Mesenchymal stem cell (in vitro differentiated cells and primary cell): ENCODE results near the gene ITK.

Experiments used
- DNase-seq: peaks from one replicate; pipeline ENCODE4 v3.0.0-alpha.2; 2013
- H2AFZ ChIP-seq: one replicate; pipeline ENCODE4 v1.6.1; 2013; ENCODE audit warnings: low read depth, mild to moderate bottlenecking, control low read depth, inconsistent platforms, low read length, moderate library complexity
- H2AK5ac ChIP-seq: 2 replicates; pipeline ENCODE4 v1.6.1; 2013; ENCODE audit warnings: low read length, moderate library complexity, mild to moderate bottlenecking, inconsistent platforms; ENCODE audit not compliant: severe bottlenecking
- H2BK120ac ChIP-seq: one replicate; pipeline ENCODE4 v1.6.1; 2013; ENCODE audit warnings: low read depth, mild to moderate bottlenecking, inconsistent platforms, low read length, moderate library complexity
- H2BK12ac ChIP-seq, 2 experiments: one replicate each; pipeline ENCODE4 v1.6.1; 2013; ENCODE audit warnings: inconsistent platforms in 2 of 2, low read length in 2 of 2, mild to moderate bottlenecking in 2 of 2, moderate library complexity in 2 of 2, control low read depth in 1 of 2
- H2BK15ac ChIP-seq: one replicate; pipeline ENCODE4 v1.6.1; 2013; ENCODE audit warnings: mild to moderate bottlenecking, low read depth, inconsistent platforms; ENCODE audit not compliant: poor library complexity, severe bottlenecking
- H2BK5ac ChIP-seq: 2 replicates; pipeline ENCODE4 v1.6.1; 2013; ENCODE audit warnings: low read depth, mild to moderate bottlenecking, low read length, control low read depth, inconsistent platforms; ENCODE audit not compliant: poor library complexity, severe bottlenecking
- H3K14ac ChIP-seq, 2 experiments: one replicate each; pipeline ENCODE4 v1.6.1; 2013; ENCODE audit warnings: inconsistent platforms in 2 of 2, low read length in 2 of 2, control low read depth in 1 of 2, mild to moderate bottlenecking in 1 of 2, moderate library complexity in 1 of 2
- H3K18ac ChIP-seq, 2 experiments: one replicate each; pipeline ENCODE4 v1.6.1; 2013; ENCODE audit warnings: inconsistent platforms in 2 of 2, low read length in 2 of 2, control low read depth in 1 of 2, low read depth in 1 of 2, mild to moderate bottlenecking in 1 of 2
- H3K23ac ChIP-seq, 2 experiments: one replicate each; pipeline ENCODE4 v1.6.1; 2013; ENCODE audit warnings: inconsistent platforms in 2 of 2, low read length in 2 of 2, mild to moderate bottlenecking in 2 of 2, moderate library complexity in 2 of 2, control low read depth in 1 of 2
- H3K27ac ChIP-seq: 2 replicates; pipeline ENCODE4 v1.5.1; 2013; ENCODE audit warnings: mild to moderate bottlenecking, moderate library complexity, low read length, control low read depth, inconsistent platforms; ENCODE audit not compliant: poor library complexity, severe bottlenecking
- H3K27me3 ChIP-seq, 2 experiments: 2 replicates each; pipeline versions ENCODE4 v1.6.1 to v1.7.0; 2013; ENCODE audit warnings: low read length in 2 of 2, mild to moderate bottlenecking in 2 of 2, moderate library complexity in 2 of 2, control low read depth in 1 of 2, inconsistent platforms in 1 of 2; ENCODE audit not compliant: control insufficient read depth in 1 of 2, insufficient read depth in 1 of 2
- H3K36me3 ChIP-seq, 2 experiments: 2 replicates each; pipeline versions ENCODE4 v1.6.1 to v1.7.0; 2013; ENCODE audit warnings: low read length in 2 of 2, control low read depth in 1 of 2, inconsistent platforms in 1 of 2, low read depth in 1 of 2, mild to moderate bottlenecking in 1 of 2; ENCODE audit not compliant: insufficient read depth in 2 of 2, control insufficient read depth in 1 of 2
- H3K4ac ChIP-seq, 2 experiments: one replicate each; pipeline ENCODE4 v1.6.1; 2013; ENCODE audit warnings: inconsistent platforms in 2 of 2, low read length in 2 of 2, mild to moderate bottlenecking in 2 of 2, moderate library complexity in 2 of 2, control low read depth in 1 of 2, low read depth in 1 of 2
- H3K4me1 ChIP-seq: 2 replicates; pipeline ENCODE4 v1.6.1; 2013; ENCODE audit warnings: low read depth, low read length, control low read depth; ENCODE audit not compliant: control insufficient read depth, insufficient read depth
- H3K4me2 ChIP-seq: 2 replicates; pipeline ENCODE4 v1.6.1; 2013; ENCODE audit warnings: low read length, mild to moderate bottlenecking, inconsistent platforms; ENCODE audit not compliant: poor library complexity, severe bottlenecking
- H3K4me3 ChIP-seq, 2 experiments: 2 replicates each; pipeline versions ENCODE4 v1.5.1 to v1.7.0; 2013; ENCODE audit warnings: low read length in 2 of 2, mild to moderate bottlenecking in 2 of 2, control low read depth in 1 of 2, low read depth in 1 of 2; ENCODE audit not compliant: insufficient read depth in 1 of 2
- H3K79me1 ChIP-seq: replicated peaks from 2 replicates; pipeline ENCODE4 v1.6.1; 2013; ENCODE audit warnings: mild to moderate bottlenecking, control low read depth, low read length, inconsistent platforms; ENCODE audit not compliant: poor library complexity, severe bottlenecking
- H3K9ac ChIP-seq: 2 replicates; pipeline ENCODE4 v1.7.0; 2013; ENCODE audit warnings: mild to moderate bottlenecking, low read length, moderate library complexity
- H3K9me3 ChIP-seq: 2 replicates; pipeline ENCODE4 v1.7.0; 2013; ENCODE audit warnings: mild to moderate bottlenecking, low read length; ENCODE audit not compliant: control insufficient read depth
- H4K8ac ChIP-seq: one replicate; pipeline ENCODE4 v1.6.1; 2013; ENCODE audit warnings: inconsistent platforms, mild to moderate bottlenecking, low read length, moderate library complexity
- H4K91ac ChIP-seq: one replicate; pipeline ENCODE4 v1.6.1; 2013; ENCODE audit warnings: mild to moderate bottlenecking, low read length, inconsistent platforms
- WGBS: methylation state at CpG from one replicate; pipeline ENCODE4 v1.1.7; 2013; ENCODE audit warnings: mixed read lengths; 5-methylcytosine and 5-hydroxymethylcytosine counted together

Gene ITK

GRCh38 chr5:157160001-157160400, 20.6 kb upstream of the ITK start:
- no peak overlapping the region for H2BK12ac ChIP-seq
- H3K4ac ChIP-seq, result no peak overlapping the region
- H3K23ac ChIP-seq, result no peak overlapping the region
- no peak overlapping the region for H3K27ac ChIP-seq
- H3K9me3 ChIP-seq, result no peaks in the 10 kb centered on the region
- H2AFZ ChIP-seq, result no peak overlapping the region
- H3K4me3 ChIP-seq, result no peak overlapping the region
- H4K91ac ChIP-seq, result no peak overlapping the region
- WGBS, result 98% methylated on average over 4 of the region's 4 CpGs
- H2BK15ac ChIP-seq, result no peak overlapping the region
- no peak overlapping the region for H2BK120ac ChIP-seq
- H2BK5ac ChIP-seq, result no peak overlapping the region
- no peak overlapping the region for H3K4me2 ChIP-seq
- H3K36me3 ChIP-seq, result no peaks in the 10 kb centered on the region
- H3K18ac ChIP-seq, result no peak overlapping the region
- no peak overlapping the region for H4K8ac ChIP-seq
- no peaks in the 10 kb centered on the region for H3K79me1 ChIP-seq
- H2AK5ac ChIP-seq, result no peak overlapping the region
- H3K9ac ChIP-seq, result no peak overlapping the region
- no peaks in the 10 kb centered on the region for H3K4me1 ChIP-seq
- no peak for DNase-seq
- H3K27me3 ChIP-seq, result peaks cover 10% of the 10 kb centered on the region in 2 experiments
- H3K14ac ChIP-seq, result no peak overlapping the region

- no peaks in the 10 kb centered on the region for H3K79me1 ChIP-seq
- no peak overlapping the region for H3K18ac ChIP-seq
- H4K8ac ChIP-seq, result no peak overlapping the region
- no peak for DNase-seq
- peaks cover 14 to 17% of the 10 kb centered on the region in 2 experiments for H3K27me3 ChIP-seq
- no peak overlapping the region for H4K91ac ChIP-seq
- 79% methylated on average over 6 of the region's 6 CpGs for WGBS
- no peak overlapping the region for H3K4ac ChIP-seq
- H2AFZ ChIP-seq, result no peak overlapping the region
- no peak overlapping the region for H3K4me2 ChIP-seq
- H2BK15ac ChIP-seq, result no peak overlapping the region
- no peak overlapping the region for H2BK5ac ChIP-seq
- no peak overlapping the region for H3K9ac ChIP-seq
- H3K4me1 ChIP-seq, result no peaks in the 10 kb centered on the region
- H2BK12ac ChIP-seq, result no peak overlapping the region
- H2BK120ac ChIP-seq, result no peak overlapping the region
- H3K36me3 ChIP-seq, result no peaks in the 10 kb centered on the region
- no peak overlapping the region for H2AK5ac ChIP-seq
- no peak overlapping the region for H3K27ac ChIP-seq
- no peaks in the 10 kb centered on the region for H3K9me3 ChIP-seq
- H3K14ac ChIP-seq, result no peak overlapping the region
- no peak overlapping the region for H3K4me3 ChIP-seq
- no peak overlapping the region for H3K23ac ChIP-seq
Measured at GRCh38 chr5:157161996-157162395, 18.6 kb upstream of the ITK start.

GRCh38 chr5:157162919-157163510, 17.6 kb upstream of the ITK start:
- H2BK15ac ChIP-seq, result no peak overlapping the region
- no peak overlapping the region for H3K4me2 ChIP-seq
- no peak overlapping the region for H2BK12ac ChIP-seq
- no peaks in the 10 kb centered on the region for H3K9me3 ChIP-seq
- DNase-seq, result no peak
- H2BK5ac ChIP-seq, result no peak overlapping the region
- no peaks in the 10 kb centered on the region for H3K79me1 ChIP-seq
- no peak overlapping the region for H3K18ac ChIP-seq
- H4K8ac ChIP-seq, result no peak overlapping the region
- H3K27ac ChIP-seq, result no peak overlapping the region
- no peak overlapping the region for H3K4ac ChIP-seq
- H2BK120ac ChIP-seq, result no peak overlapping the region
- H4K91ac ChIP-seq, result no peak overlapping the region
- no peak overlapping the region for H3K4me3 ChIP-seq
- no peaks in the 10 kb centered on the region for H3K36me3 ChIP-seq
- H2AK5ac ChIP-seq, result no peak overlapping the region
- no peak overlapping the region for H2AFZ ChIP-seq
- H3K23ac ChIP-seq, result no peak overlapping the region
- no peaks in the 10 kb centered on the region for H3K4me1 ChIP-seq
- no peak overlapping the region for H3K14ac ChIP-seq
- H3K27me3 ChIP-seq, result peaks cover 14 to 17% of the 10 kb centered on the region in 2 experiments
- H3K9ac ChIP-seq, result no peak overlapping the region
- WGBS, result 93% methylated on average over 12 of the region's 12 CpGs

DNA sequence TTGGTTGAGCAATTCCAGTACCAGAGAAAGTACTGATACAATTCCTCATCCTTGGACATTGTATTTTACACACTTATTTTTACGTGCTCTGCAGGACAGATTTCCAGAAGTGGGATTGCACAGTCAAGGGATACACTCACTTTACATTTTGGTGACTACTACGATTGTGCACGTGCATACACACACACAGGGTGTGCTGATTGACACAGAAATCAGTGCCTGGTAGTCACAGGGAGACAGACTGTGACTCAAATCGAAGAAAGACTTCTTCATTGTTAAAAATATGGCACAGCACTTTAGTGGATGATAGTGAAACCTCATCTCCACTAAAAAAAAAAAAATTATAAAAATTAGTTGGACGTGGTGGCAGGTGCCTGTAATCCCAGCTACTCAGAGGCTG, 16.1 kb upstream of the ITK start:
- Histone ChIP-seq H3K14ac (no peak overlapping the region), H3K4me2 (no peak overlapping the region), H3K18ac (no peak overlapping the region), H3K9ac (no peak overlapping the region), H3K4ac (no peak overlapping the region), H2AFZ (no peak overlapping the region), H3K23ac (no peak overlapping the region), H3K36me3 (no peaks in the 10 kb centered on the region), H3K79me1 (no peaks in the 10 kb centered on the region), H2BK120ac (no peak overlapping the region), H2AK5ac (no peak overlapping the region), H3K4me1 (no peaks in the 10 kb centered on the region), H2BK5ac (no peak overlapping the region), H3K27ac (no peak overlapping the region), H4K8ac (no peak overlapping the region), H4K91ac (no peak overlapping the region), H3K4me3 (no peak overlapping the region), H2BK15ac (no peak overlapping the region), H3K27me3 (peaks cover 12 to 17% of the 10 kb centered on the region in 2 experiments), H2BK12ac (no peak overlapping the region), H3K9me3 (no peaks in the 10 kb centered on the region)
- DNase-seq, result no peak
- WGBS, result 79% methylated on average over 4 of the region's 5 CpGs
